Measurements from ENCODE around the gene IL2RA.

IL2RA gene

DNA sequence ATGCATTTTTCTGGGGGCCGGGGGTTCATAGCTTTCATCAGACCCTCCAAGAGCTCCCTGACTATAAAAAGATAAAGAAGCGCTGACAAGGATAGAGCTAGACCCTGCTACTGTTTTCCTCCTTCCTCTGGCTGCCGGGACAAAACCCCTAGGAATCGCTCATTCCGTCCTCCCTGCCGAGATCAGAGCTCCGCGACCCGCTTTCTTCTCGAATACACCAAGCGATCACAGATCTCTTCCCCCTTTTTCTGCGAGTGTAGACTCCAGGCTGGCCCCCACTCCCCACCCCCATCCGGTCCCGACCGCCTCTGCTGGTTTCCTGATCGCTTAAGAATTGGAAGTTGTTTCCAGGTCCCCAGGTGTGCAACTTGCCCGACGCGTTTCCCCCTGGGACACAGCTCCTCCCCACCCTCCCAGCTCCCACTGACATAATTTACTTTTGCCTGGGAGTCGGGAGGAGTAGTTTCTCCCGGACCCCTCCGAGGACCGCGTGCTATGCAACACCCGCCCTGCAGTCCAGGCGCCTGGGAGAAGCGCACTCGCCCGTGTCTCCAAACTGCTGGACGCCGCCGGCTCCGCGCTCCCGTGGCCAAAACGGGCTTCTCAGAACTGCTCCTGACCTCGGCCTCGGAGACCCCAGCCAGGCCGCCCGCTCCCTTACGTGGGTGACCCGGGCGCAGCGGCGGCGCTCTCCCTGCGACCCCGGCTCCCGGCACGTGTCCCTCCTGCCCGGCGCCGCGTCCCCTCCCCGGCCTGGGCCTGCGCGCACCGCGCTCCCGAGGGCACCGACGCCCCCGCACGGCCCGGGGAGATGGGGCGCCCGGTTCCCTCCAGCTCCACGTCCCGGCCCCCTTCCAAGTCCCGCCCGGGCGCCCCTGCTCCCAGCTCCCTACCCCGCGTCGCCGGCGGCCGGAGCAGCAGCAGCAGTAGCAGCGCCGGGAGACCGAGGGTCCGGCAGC is 85.4 kb downstream of the IL2RA start:
- in situ Hi-C loops (cut with MboI; ENCODE audit: low sequenced_read_pairs, unreplicated experiment), result no loop called here
- peak; percentile 55 for DNase-seq (ENCODE audit: low spot score)
- TF ChIP-seq, protein P1, sequence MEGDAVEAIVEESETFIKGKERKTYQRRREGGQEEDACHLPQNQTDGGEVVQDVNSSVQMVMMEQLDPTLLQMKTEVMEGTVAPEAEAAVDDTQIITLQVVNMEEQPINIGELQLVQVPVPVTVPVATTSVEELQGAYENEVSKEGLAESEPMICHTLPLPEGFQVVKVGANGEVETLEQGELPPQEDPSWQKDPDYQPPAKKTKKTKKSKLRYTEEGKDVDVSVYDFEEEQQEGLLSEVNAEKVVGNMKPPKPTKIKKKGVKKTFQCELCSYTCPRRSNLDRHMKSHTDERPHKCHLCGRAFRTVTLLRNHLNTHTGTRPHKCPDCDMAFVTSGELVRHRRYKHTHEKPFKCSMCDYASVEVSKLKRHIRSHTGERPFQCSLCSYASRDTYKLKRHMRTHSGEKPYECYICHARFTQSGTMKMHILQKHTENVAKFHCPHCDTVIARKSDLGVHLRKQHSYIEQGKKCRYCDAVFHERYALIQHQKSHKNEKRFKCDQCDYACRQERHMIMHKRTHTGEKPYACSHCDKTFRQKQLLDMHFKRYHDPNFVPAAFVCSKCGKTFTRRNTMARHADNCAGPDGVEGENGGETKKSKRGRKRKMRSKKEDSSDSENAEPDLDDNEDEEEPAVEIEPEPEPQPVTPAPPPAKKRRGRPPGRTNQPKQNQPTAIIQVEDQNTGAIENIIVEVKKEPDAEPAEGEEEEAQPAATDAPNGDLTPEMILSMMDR (IDR thresholded peaks at IDR 0.05; ENCODE audit: borderline replicate concordance, control extremely low read depth, extremely low read depth, insufficient read depth, missing control alignments), result peak; percentile 11

DNA sequence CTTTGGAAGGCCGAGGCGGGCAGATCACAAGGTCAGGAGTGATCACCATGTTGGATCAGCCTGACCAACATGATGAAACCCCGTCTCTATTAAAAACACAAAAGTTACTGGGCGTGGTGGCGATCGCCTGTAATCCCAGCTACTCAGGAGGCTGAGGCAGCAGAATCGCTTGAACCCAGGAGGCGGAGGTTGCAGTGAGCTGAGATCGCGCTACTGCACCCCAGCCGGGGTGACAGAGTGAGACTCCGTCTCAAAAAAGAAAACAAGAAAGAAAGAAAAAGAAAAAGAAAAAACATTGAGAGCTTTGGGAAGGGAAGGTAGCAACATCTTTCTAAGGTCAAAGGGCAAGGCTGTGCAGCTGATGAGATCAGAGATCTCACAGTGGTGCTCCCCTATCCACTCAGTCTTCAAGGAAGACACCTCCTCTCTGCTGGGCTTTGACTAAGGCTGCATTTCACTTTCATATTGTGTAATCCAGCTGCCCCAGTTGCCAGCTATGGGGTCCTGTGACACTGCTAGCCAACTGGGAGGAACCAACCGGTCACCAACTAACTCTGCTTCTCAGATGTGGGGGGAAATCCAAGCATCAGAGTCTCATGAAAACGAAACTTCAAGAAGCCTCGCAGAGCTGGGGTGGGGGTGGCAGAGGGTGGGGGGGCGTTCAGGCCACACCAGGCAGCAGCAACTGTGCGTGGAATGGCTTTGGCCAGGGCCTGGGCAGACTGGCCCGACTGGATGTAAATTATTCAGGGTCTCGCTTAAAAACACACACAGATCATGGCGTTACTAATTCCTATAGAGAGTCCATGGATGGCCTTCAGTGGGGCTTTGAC is 86.3 kb downstream of the IL2RA start:
- DNase-seq (ENCODE audit: low spot score), result peak; percentile 89
- in situ Hi-C loops (cut with MboI; ENCODE audit: low sequenced_read_pairs, unreplicated experiment), result no loop called here
- TF ChIP-seq, protein P1 (IDR thresholded peaks at IDR 0.05; ENCODE audit: borderline replicate concordance, control extremely low read depth, extremely low read depth, insufficient read depth, missing control alignments), result no peak

DNA sequence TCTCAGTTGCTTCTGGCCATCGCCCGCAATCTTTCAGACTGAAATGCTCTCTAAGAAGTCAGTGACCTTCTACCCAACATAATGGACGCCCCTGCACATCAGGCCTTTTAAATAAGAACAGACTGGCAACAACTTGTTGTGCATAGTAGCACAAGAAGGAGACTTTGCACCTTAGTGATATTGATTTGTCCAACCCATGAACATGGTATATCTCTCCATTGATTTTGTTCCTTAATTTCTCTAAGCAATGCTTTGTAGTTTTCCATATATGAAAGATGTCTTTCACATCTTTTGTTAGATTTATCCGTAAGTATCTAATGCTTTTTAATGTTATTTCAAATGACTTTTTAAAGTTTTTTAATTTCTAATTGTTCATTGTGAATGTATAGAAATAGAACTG is 89.1 kb downstream of the IL2RA start:
- no peak for DNase-seq (ENCODE audit: low spot score)
- in situ Hi-C loops (cut with MboI; ENCODE audit: low sequenced_read_pairs, unreplicated experiment), result no loop called here
- TF ChIP-seq, protein P1 (IDR thresholded peaks at IDR 0.05; ENCODE audit: borderline replicate concordance, control extremely low read depth, extremely low read depth, insufficient read depth, missing control alignments), result no peak

DNA sequence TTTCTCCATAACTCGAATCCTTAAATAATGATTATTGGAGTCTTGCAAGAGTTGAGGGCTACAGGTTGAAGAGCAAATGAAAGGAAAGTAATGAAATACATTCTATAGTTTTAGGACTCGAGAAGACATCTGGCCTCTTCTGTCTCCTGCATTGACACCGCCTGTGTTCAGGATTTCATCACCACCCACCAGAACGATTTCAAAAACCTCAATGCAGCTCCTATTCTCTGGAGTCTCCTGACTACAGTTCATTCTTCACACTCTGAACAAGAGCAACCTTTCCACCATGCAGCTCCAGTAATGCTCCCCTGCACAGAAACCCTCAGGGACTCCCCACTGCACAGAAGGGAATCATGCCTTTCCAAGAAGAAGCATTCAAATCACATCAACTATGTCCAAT is 90.3 kb downstream of the IL2RA start:
- DNase-seq (ENCODE audit: low spot score), result no peak
- in situ Hi-C loops (cut with MboI; ENCODE audit: low sequenced_read_pairs, unreplicated experiment), result no loop called here
- TF ChIP-seq, protein P1 (IDR thresholded peaks at IDR 0.05; ENCODE audit: borderline replicate concordance, control extremely low read depth, extremely low read depth, insufficient read depth, missing control alignments), result no peak

DNA sequence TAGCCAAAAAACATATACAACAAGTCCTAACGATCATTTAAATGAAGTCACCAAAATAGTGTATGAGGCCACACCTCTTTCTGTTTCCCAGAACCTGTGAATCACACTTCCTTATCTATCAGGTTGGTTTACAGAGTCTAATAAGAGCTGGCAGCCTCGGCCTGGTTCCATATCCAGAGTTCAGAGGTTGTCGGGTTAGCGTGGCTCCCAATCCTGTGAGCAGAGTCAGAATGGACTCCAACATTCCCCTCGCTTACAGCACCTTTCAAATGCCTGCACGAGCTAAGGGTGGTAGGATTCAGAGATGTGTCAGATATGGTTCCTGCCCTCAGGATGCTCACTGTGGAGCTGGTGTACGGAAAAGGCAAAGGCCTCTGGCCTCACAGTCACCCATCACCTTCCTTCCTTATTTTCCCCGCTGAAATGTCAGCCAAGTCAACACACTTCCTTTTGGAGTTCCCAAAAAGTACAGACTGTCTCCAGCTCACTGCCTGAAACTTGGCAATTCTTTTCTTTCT is 90.8 kb downstream of the IL2RA start:
- TF ChIP-seq, protein P1 (IDR thresholded peaks at IDR 0.05; ENCODE audit: borderline replicate concordance, control extremely low read depth, extremely low read depth, insufficient read depth, missing control alignments), result no peak
- in situ Hi-C loops (cut with MboI; ENCODE audit: low sequenced_read_pairs, unreplicated experiment), result no loop called here
- peak; percentile 50 for DNase-seq (ENCODE audit: low spot score)

DNA sequence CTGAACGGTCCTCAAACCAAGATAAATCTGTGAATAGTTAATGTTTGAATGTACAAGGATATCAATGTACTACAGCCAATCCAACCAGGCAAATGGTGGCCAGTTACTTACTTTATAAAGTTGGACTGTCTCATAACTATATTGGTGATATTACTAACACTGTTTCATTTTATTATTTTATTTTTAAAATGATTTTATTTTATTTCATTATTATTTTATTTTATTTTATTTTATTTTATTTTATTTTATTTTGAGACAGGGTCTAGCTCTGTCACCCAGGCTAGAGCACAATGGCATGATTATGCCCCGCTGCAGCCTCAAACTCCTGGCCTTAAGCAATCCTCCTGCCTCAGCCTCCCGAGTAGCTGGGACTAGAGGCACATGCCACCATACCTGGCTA is 91.6 kb downstream of the IL2RA start:
- in situ Hi-C loops (cut with MboI; ENCODE audit: low sequenced_read_pairs, unreplicated experiment), result no loop called here
- TF ChIP-seq, protein P1 (IDR thresholded peaks at IDR 0.05; ENCODE audit: borderline replicate concordance, control extremely low read depth, extremely low read depth, insufficient read depth, missing control alignments), result no peak
- no peak for DNase-seq (ENCODE audit: low spot score)

All from GM13976 (cell line).